Fibroblast of gingiva (primary cell): ENCODE data around the gene PTPRN2.

Experiments
- DNase-seq: peaks from one replicate; pipeline ENCODE4 v3.0.0-alpha.2; 2011; ENCODE audit warnings: low read depth

Gene PTPRN2

DNA sequence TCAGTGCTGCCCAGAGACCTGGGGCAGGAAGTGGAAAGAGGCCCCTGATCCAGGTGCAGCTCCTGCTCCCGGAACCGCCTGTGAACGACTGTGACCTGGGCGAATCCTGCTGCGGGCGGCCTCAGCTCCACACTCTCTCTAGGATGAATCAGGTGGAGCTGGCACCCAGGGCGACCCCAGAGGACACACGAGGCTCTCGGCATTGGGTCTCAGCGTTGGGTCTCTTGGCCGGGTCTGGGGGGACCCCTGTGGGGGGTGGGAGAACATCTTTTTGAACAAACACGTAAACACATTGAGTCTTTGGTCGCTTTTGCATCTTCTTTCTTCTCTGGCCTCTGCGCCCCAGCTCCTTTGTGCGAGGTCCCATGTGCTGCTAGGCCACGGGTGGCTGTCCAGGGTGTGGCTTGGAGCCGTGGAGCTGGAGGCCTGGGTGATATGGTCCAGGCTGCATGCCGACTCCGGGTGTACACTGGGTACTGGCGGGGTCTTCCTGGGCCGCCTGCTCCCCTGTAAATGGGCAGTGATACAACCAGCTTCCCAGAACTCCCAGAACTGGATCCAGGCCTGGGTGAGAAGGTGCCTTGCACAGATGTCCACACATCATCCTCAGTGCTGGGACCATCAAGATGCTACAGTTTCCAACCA lies 815.0 kb downstream of the PTPRN2 start:
- DNase-seq = no peak

DNA sequence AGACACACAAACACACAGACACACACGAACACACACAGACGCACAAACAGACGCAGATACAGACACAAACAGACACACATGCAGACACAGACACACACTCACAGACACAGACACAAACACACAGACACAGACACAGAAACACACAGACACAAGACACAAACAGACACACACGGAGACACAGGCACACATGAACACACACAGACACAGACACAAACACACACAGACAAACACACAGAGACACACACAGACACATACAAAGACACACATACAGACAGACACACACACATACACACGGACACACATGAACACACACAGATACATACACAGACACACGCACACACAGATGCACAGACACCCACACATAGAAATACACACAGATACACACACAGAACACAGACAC lies 815.9 kb downstream of the PTPRN2 start:
- DNase-seq = no peak

DNA sequence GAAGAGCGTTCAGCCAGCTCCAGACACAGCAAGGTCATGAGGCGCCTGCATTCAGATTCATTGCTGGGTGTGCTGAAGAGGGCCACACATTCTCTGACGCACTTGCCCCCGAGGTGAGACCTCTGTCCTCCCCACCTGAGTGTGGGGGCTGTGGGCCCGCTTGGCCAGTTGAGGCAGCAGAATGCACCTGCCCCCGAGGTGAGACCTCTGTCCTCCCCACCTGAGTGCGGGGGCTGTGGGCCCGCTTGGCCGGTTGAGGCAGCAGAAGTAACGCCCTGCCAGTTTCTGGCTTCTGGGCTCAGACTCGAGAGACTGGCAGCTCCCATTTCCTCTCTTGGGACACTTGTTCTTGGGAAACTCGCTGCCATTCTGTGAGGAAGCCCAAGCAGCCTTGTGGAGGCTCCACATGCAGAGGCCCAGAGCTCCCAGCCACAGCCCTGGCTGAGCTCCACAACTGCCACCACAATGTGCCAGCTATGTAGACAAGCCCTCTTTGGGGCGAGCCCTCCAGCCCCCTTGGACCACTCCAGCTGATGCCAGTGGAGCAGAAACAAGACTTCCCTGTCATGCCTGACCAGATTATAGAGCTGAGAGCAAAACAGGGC lies 816.8 kb downstream of the PTPRN2 start:
- DNase-seq = no peak

- DNase-seq = no peak
Measured at GRCh38 chr7:157769526-157770215, 818.0 kb downstream of the PTPRN2 start.

DNA sequence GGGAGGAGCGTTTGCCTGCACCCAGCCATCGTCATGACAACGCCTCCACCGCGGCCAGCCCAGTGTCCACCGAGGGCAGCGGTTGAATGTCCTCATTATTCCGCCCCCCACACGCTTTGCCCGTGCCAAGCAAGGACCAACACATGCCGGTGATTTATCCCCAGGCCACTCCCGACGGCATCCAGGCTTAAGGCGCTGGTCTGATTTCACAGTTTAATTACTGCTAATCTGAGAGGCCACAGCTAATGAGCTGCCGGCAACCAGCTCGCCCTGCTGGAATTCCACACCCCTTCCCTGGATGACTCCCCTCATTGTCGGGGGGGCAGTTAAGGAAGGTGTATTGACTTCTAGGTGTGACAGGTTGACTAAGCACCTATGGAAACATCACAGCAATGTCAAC lies 818.5 kb downstream of the PTPRN2 start:
- no peak for DNase-seq

DNA sequence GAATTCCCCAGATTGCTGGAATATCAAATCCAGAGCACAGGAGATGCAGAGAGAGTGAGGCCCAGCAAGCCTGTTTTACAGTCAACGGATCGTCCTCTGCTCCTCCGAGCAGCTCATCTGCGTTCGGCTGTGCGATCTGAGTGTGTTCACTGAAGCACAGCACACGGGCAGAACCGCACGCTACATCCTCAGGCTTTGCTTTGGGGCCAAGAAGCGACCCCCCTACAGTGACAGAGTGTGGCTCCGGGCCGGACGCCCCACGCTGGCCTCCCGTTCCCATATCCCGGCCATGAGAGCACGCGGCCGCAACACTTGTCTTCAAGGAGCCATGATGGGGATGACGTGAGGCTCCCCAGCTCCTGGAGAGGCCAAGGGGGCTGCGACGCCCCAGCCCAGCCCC lies 819.4 kb downstream of the PTPRN2 start:
- no peak for DNase-seq

DNA sequence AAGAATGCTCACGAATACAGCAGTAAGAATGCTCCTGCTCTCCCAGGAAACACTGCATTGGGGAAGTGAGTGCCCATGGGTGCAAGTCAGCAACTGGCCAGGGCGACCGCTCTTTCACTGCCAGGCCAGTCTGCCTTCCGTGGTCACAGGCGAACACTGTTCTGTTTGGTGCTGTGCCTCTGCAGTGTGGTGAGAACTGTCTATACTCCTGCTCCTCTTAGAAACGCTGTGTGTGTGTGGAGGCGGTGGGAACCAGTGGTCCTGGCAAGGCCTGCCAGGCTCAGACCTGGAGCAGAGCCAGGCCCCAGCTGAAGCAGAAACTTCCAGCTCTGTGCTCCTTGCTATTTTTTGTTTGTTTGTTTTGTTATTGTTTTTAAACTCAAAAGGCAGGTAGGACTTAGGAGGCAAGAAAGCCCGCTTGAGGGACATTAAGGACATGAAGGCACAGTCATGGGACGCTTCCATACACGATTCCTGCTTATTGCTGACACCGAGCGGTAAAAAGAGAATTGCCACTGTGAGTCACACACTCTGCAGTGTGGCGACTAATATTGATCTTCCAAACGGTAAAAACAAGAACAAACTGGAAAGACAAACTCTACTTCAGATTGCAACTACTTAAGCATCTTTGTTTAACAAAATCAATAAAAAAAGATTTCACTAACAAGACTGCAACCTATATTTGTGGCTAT lies 820.0 kb downstream of the PTPRN2 start:
- DNase-seq = no peak

DNA sequence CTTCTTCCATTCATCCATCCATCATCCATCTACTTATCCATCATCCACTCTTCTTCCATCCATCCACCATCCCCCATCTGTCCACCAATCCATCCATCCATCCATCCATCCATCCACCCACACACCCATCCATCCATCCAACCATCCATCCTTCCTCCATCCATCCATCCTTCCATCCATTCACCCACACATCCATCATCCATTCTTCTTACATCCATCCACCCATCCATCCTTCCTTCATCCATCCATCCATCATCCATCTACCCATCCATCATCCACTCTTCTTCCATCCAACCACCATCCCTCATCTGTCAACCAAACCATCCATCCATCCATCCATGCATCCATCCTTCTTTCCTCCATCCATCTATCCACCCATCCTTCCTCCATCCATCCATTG lies 821.5 kb downstream of the PTPRN2 start:
- DNase-seq = no peak

DNA sequence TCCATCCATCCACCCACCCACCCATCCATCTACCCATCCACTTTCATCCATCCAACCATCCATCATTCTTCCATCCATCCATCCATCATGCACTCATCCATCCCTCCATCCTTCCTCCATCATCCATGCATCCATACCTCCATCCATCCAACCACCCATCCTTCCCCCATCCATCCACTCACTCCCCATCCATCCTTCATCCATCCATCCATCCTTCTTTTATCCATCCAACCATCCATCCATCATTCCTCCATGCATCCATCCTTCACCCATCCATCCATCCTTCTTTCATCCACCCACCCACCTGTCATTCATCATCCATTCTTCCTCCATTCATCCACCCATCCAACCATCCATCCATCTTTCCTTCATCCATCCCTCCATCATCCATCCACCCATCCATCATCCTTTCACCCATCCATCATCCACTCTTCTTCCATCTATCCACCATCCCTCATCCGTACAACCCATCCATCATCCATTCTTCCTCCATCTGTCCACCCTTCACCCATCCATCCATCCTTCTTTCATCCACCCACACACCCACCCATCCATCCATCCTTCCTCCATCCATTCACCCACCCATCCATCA lies 822.6 kb downstream of the PTPRN2 start:
- DNase-seq = no peak

- no peak for DNase-seq
Measured at GRCh38 chr7:157764193-157764592, 823.4 kb downstream of the PTPRN2 start.

GRCh38 chr7:157763279-157764000 lies 824.2 kb downstream of the PTPRN2 start:
- DNase-seq = no peak

DNA sequence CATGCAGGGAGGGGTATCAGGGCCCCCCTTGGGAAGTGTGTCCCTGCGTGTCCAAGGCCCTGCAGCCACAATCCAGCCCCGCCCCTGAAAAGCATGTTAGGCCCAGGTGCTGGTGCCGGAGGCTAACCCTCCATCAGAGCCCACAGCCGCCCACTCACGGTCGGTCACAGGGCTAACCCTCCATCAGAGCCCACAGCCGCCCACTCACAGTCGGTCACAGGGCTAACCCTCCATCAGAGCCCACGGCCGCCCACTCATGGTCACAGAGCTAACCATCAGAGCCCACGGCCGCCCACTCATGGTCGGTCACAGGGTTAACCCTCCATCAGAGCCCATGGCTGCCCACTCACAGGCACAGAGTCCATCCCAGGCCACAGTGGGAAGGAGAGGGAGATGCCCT lies 824.8 kb downstream of the PTPRN2 start:
- DNase-seq = no peak

DNA sequence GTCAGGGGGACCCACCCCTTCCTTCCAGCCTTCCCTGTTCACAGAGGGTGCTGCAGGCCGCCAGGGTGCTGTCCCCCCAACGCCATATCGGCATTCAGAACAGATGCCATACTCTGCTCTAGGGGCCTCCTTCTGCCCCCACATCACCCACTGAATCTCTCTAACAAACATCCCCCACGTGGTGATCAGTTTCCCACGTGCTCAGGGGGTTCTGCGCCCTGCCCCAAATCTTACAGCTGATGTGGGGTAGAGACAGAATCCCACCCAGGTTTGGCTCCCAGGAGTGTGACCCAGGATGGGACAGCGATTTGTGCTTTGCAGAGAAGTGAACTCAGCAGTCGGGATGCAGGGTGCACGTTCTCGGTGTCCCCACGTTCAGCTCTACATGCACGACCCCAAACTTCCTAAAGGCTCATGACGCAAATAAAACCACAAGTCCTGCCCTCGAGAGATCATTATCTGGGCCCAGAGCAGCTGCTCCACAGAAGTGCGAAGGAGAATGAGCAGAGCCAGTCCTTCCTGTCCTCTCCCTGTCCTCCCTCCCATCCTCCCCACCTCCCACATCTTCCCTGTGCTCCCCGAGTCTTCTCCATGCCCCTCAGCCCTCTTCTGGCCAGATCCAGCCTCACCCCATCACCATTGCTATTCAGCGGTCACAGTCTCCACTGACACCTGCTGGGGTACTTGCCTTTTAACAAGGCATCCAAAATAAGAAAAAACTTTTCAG lies 827.5 kb downstream of the PTPRN2 start:
- DNase-seq = no peak

DNA sequence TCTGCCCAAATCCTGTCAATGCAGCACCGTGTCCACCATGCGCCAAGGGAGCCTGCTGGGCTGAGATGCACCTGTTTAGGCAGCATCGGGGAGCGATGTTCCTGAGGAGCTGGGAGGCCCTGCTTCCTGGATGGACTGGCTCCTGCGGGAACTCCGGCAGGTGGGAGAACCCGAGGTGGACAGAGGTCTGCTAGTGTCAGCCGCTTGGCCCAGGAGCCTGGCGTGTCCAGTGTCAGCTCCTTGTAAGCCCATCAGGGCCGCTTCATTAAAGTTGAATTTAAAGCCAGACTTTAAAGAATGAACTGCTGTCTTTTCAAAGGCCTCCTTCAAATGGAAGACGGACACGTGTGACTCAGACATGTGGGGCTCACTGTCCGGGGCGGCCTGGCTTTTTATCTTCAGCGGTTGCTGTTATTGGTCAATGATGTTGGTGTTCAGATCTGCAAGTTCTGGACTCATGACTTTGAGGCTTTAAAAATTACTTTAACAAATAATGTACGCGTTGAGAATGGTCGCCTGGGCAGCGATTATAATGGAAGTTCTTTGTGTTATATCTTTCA lies 828.3 kb downstream of the PTPRN2 start:
- no peak for DNase-seq

DNA sequence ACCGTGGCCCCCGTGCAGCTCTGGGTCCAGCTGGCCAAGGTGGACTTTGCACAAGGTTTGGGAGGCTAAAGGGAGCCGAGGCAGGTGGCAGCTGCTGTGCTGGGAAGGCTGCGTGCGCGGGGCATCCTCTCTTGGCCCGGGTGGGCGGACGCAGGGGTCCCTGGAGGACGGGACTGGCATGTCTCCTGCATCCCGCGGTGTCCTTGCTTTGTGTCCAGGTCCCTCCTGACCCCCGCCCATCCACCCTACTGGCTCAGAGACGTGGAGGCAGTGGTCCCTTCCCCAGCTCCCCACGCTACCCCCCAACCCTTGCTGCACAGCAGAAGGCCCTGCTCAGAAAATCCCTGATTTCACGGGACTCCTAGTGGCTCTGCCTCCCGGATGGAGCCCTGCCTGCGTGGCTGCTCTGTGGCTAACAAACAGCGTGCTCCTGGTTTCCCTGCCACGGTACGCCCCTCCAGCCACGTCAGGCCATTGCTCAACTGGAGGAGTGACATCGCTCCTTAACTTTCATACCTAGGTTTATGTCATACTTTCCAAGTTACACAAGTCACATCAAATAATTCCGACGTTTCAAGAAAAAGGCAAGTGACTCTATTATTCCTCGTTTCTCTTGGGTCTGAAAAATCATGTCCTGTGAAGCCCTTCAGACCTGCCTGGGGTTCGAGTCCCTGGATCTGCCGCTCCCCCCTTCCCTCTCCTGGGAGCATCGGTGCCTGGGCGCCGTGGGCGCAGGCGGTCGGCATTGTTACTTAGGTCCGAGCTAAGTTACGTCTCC lies 829.0 kb downstream of the PTPRN2 start:
- DNase-seq = no peak

- DNase-seq = no peak
Measured at GRCh38 chr7:157757776-157758467, 829.7 kb downstream of the PTPRN2 start.

- no peak for DNase-seq
Measured at GRCh38 chr7:157757211-157757610, 830.4 kb downstream of the PTPRN2 start.

- DNase-seq = no peak
Measured at GRCh38 chr7:157755741-157756140, 831.9 kb downstream of the PTPRN2 start.

GRCh38 chr7:157754416-157754790 lies 833.2 kb downstream of the PTPRN2 start:
- no peak for DNase-seq
